CD4-positive, alpha-beta T cell treated with Interleukin-1 beta for 1 hour (primary cell): ENCODE measurements around the gene ABCA5.
"Not testable (repeated sequence)": the region's sequence is repeated elsewhere in the genome, so short reads cannot be mapped to it uniquely, and the experiment has no call there.

Source experiments
- DNase-seq, 2 donors: peaks; one replicate each; pipeline ENCODE4 v3.0.0-alpha.2; 2020 to 2022

Gene ABCA5

DNA sequence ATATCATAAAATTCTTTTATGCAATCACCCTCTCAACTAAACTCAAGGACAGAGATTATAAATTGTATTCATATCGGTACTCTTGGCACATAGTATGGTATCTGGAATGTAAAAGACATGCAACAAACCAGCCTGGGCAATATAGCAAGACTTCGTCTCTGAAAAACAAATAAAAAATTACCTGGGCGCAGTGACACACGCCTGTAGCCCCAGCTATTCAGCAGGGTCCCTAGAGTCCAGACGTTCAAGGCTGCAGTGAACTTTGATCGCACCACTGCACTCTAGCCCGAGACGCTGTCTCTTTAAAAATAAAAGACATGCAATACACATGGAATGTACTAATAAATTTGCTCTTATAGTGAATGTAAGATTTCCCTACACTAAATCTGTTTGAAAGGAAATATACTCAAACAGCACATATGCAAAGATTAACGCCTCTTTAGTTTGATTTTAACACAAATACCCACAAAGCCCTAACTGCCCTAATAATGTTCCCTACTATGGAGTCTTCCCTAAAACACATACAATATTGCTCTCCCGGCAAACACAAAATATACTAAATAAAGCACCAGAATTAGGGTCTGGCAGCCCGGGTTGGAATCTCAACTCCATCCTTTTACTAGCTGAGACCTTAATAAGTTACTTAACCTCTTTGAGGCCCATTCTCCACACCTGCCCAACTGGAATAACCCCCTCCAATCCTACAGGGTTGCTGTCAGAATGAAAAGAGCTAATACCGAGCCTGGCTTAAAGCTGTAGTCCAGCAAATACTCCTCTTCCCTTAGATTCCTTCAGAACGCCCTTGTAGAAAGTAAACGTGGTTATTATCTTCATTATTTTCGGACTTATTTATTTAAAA, 1.2 kb downstream of the ABCA5 start:
- DNase-seq, result no peak

DNA sequence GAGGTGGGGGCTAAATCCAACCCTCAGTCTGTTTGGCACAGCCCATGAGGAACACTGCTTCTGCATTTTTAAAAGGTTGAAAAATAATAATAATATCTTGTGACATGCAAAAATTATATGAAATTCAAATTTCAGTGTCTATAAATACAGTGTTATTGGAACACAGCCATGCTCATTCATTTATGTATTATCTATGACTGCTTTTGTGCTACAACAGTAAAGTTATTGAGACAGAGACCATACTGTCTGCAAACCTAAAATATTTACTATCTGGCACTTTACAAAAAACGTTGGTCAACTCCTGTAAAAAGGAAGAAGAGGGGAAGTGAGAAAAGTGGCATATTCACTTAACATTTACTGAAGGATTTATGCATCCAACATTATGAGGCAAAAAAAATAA, 3.1 kb downstream of the ABCA5 start:
- no peak for DNase-seq

DNA sequence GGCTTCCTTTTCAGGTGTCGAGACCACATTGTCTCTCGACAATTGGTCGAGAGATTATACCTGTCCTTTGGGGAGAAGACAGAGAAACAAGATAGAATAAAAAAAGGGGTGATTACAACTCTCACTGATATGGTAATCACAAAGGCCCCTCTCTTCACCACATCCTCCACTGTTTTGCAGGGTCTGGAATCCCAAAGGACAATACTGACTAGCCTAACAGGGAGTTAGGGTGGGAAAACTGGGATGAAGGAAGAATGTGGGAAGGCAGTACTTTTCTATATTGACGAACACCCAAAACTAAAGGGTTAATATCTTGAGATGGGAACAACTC, 6.1 kb downstream of the ABCA5 start:
- DNase-seq, result no peak

DNA sequence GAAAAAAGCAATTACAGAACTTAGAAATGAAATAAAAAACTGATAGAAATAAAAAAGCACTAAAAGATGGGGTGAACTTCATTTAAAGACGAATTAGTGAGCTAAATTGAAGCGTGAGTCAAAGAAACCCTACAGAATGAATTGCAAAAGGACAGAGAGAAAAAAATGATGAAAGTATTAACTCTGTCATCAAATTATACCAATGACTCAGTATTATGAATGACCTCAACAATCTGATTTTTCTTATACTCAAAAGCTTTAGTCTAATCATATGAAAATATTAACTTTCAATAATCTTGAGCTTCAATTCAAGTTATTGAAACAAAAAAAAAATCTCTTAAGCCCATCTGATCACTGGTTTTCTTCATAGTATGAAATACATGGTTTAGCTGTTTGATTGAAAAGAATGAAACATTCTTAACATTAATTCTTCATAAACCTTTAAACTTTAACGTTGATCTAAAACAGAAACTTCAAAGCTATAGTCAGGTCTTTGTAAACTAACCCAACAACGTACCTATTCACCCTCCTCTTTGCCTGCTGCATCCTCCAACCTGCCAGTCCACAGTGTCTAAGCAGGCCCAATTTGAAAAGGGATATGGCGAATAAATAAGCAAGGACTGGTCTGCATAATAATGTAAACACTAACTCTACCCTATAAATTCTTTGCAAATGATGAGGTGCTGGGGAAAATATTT, 6.6 kb downstream of the ABCA5 start:
- DNase-seq, result no peak

- no peak for DNase-seq
Measured at GRCh38 chr17:69317625-69318024, 9.3 kb downstream of the ABCA5 start.

- DNase-seq, result no peak
Measured at GRCh38 chr17:69314246-69315065, 12.5 kb downstream of the ABCA5 start.

GRCh38 chr17:69305177-69305576, 21.8 kb downstream of the ABCA5 start:
- DNase-seq, result no peak

DNA sequence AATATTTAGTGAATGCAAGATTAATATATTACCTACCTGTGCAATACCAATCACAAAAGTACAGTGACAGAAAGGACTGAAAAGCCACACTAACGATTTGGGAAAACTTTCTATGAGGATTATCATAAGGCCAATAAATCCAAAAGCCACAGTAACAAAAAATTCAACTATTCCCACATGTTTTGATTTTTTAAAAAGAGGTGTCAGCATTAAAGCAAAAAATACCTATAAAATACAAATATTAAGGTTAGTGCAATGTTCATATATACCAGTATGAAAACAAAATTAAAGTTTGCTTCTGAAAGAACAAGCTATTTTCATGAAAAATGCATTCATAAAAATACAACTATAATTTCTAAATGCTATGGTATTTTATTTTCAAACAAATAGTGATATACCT, 24.3 kb downstream of the ABCA5 start:
- no peak for DNase-seq

DNA sequence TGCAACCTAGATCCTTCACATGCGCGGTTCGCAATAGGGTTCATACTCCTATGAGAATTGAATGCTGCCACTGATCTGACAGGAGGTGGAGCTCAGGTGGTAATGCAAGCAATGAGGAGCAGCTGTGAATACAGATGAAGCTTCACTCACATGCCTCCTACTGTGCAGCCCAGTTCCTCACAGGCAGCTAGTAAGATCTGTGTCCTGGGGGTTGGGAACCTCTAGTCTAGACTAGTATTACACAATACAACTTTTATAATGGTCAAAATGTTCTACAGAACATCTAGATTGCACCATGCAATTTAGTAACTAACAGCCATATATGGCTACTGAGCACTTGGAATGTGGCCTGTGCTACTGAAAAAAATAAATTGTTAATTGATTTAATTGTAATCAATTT, 26.7 kb downstream of the ABCA5 start:
- DNase-seq, result no peak

- DNase-seq, result not testable (repeated sequence)
Measured at GRCh38 chr17:69298120-69298722, 28.7 kb downstream of the ABCA5 start.

GRCh38 chr17:69287168-69287567, 39.8 kb downstream of the ABCA5 start:
- no peak for DNase-seq

DNA sequence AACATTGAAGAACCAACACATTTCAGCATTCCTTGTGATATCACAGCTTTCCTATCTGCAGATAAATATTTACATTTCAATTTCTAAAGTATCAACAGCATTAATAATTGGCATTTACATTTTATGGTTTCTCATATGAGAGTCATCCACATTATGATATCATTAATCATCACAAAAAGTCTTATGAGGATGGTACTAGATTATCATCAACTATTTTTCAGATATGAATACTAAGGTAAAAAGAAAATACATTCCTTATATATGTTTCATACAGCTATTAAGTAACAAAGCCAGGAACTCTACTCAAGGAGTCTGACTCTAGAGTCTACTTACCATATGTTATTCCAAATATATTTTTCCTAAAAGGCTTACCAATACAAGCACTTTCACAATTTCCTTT, 40.7 kb downstream of the ABCA5 start:
- no peak for DNase-seq

DNA sequence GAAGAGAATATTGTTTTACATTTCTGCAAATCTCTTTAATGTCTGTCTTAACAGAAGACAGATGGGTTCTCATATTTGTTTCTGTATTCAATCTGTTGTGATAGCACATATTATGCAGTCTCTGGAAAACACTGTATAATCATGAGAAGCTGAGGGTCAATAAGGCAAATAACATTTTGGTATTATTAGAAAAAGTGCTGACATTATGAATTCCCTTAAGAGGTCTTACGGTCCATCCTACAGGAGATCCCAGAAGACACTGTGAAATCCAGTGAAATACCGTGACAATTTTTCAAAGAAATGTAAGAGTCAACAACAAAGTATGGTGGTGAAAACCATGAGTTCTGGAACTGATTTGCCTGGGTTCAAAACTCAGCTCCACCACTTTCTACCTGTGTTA, 42.3 kb downstream of the ABCA5 start:
- DNase-seq, result no peak

DNA sequence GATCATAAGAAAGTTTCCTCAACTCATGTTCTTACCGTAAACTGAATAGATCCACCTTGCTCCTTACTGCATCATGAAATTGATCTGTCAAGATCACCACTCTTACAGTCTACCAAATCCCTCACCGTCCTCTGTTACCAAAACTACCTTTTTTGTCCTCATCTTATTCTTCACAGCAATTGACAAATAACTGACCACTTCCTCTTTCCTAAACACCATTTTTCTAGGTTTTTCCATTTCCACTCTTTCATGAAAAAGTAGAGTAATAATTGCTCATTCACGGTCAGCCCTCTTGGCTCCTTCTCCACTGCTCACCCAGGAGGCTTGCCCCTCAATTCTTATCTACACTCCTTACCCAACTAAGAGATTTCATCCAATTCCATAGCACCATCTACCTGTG, 44.9 kb downstream of the ABCA5 start:
- no peak for DNase-seq

- not testable (repeated sequence) for DNase-seq
Measured at GRCh38 chr17:69276279-69276678, 50.7 kb downstream of the ABCA5 start.

DNA sequence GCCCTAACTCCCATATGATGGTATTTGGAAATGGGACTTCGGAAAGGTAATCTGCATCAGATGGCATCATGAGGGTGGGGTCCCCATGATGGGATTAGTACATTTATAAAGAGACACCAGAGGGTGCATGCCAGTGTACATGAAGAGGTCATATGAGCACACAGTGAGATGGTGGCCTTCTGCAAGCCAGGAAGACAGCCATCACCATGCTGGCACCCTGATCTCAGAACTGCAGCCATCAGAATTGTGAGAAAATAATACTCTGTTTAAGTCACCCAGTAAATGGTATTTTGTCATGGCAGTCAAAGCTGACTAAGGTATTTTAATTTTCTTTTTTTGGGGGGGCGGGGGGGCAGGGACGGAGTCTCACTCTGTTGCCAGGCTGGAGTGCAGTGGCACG, 51.2 kb downstream of the ABCA5 start:
- DNase-seq, result no peak

DNA sequence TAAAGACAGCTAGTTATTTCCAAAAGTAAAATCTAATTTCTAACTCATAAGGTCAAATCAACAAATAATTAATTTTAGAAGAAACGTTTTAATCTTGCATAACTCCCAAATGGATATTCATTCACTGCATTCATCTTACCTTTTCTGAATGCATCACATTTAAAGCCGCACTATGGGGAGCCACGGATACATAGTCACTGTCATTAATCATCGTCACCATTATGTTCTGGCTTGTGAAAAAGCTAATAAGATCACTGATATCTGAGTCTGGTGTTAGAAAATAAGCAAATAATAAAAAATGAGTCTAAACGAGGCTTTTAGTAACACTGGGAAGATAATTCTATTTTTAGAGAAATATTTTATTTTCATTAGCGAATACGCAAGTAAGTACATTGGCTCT, 55.9 kb downstream of the ABCA5 start:
- DNase-seq, result no peak

GRCh38 chr17:69269131-69269998, 57.6 kb downstream of the ABCA5 start:
- DNase-seq, result no peak

DNA sequence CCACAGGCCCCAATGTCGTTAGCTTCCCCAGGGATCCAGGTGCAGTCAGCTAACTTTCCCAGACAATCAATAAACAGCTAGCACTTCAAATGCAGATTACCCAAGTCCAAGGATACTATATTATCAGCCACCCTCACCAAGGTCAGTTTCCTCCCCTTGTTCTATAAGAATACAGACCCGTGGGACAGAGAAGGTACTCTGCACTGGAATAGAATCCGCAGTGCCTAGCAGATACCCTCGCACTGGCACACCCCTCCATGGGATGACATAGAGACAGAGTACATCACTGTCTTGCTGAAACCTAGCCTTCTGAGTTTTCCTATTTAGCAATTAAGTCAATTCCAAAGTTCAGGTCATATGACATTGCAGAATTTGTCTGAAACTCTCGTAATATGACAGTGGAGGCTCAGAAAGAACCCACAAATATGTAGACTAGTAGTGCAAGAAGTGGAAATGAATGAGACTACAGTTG, 58.4 kb downstream of the ABCA5 start:
- no peak for DNase-seq

DNA sequence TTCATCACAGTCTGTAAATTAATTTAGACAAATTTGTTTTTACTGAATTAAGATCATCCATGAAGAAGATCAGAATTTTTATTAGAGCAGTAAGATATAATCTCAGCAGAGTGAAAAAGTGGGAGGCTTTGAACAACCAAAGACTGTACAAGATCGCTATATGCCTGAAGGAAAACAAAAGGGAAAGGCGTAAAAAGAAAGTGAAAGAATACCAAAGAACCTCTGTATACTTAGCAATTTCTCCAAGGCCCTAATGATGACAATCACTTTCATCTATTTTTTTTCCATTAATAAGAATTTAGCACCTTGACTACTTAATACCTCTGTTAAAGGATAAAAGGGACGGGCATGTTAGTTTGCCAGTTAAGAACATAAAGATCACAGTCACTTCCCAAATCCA, 59.7 kb downstream of the ABCA5 start:
- DNase-seq, result no peak

DNA sequence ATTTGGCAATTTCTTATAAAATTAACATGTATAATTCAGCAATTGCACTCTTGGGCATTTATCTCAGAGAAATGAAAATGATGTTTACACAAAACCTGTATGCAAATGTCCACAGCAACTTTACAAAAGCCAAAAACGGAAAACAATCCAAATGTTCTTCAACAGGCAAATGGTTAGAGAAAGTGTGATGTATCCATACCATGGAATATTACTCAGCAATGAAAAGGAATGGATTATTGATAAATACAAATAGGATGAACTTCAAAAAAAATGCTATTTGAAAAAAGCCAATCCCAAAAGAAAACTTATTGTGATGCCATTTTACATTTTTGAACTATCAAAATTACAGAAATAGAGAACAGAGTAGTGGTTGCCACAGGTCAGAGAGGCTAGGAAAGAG, 61.1 kb downstream of the ABCA5 start:
- no peak for DNase-seq

- no peak for DNase-seq
Measured at GRCh38 chr17:69254187-69254586, 72.7 kb downstream of the ABCA5 start.
